K562 (cell line): ENCODE measurements around the gene COMMD8. TPM values are rescaled to one million over a fixed set of nuclear protein-coding genes. Genes with fewer than 3 reads are reported as not detected.

Experiments
- ARHGAP35 ChIP-seq: fragments of 450-650 bp; IDR thresholded peaks from 2 replicates; pipeline ENCODE4 v1.6.1; 2018; ENCODE audit not compliant: partially characterized antibody
- CBFA2T3 ChIP-seq: fragments of 450-650 bp; IDR thresholded peaks from 2 replicates; pipeline ENCODE4 v1.6.1; 2017
- CHD4 ChIP-seq: fragments of 200-600 bp; sonication (generic); IDR thresholded peaks from 3 replicates; pipeline ENCODE4 v1.6.1; 2012; ENCODE audit warnings: low read depth, mild to moderate bottlenecking, mixed read lengths, low read length, inconsistent platforms; ENCODE audit not compliant: insufficient read depth, insufficient replicate concordance, poor library complexity, severe bottlenecking
- CREM ChIP-seq: IDR thresholded peaks from 2 replicates; pipeline ENCODE4 v1.6.1; 2014; ENCODE audit warnings: antibody characterized with exemption, low read depth
- ELF1 ChIP-seq: fragments of 200-800 bp; sonication (Bioruptor generic); IDR thresholded peaks from 2 replicates; pipeline ENCODE4 v1.6.1; 2016; ENCODE audit warnings: missing genetic modification characterization, missing compliant biosample characterization
- FOXK2 ChIP-seq, 2 experiments: fragments of 450-650 bp; IDR thresholded peaks in 1 of 2; conservative IDR thresholded peaks in 1 of 2; 2 replicates each; pipeline ENCODE4 v1.6.1; 2016; ENCODE audit warnings: low read depth in 2 of 2, mild to moderate bottlenecking in 1 of 2
- HDAC2 ChIP-seq: fragments of 450-650 bp; IDR thresholded peaks from 2 replicates; pipeline ENCODE4 v1.6.1; 2016; ENCODE audit warnings: mild to moderate bottlenecking
- HSF4 ChIP-seq: fragments of 250-450 bp; sonication (Bioruptor Pico); IDR thresholded peaks from 2 replicates; pipeline ENCODE4 v2.1.2; 2022; ENCODE audit warnings: mild to moderate bottlenecking, moderate library complexity, borderline replicate concordance
- KLF1 ChIP-seq: fragments of 450-650 bp; IDR thresholded peaks from 2 replicates; pipeline ENCODE4 v1.6.1; 2016; ENCODE audit warnings: missing genetic modification characterization, missing compliant biosample characterization
- NRF1 ChIP-seq, 2 experiments: fragments of 450-650 bp; IDR thresholded peaks in 1 of 2; conservative IDR thresholded peaks in 1 of 2; 2 replicates each; pipeline ENCODE4 v1.6.1; 2014; ENCODE audit warnings: mild to moderate bottlenecking in 2 of 2
- POLR2G ChIP-seq: fragments of 200-400 bp; formaldehyde crosslinking; IDR thresholded peaks from 2 replicates; pipeline ENCODE4 v1.6.1; 2017; ENCODE audit warnings: low read depth, mild to moderate bottlenecking, antibody characterized with exemption, low read length, moderate library complexity
- PTRF ChIP-seq: fragments of 450-650 bp; IDR thresholded peaks from 2 replicates; pipeline ENCODE4 v1.6.1; 2016; ENCODE audit warnings: mild to moderate bottlenecking, missing genetic modification characterization, missing compliant biosample characterization
- RBBP5 ChIP-seq: fragments of 200-600 bp; sonication (generic); IDR thresholded peaks from 2 replicates; pipeline ENCODE4 v1.6.1; 2012; ENCODE audit warnings: borderline replicate concordance, mild to moderate bottlenecking, low read length, control low read depth, inconsistent platforms; ENCODE audit not compliant: insufficient read depth, poor library complexity, severe bottlenecking
- ZBTB34 ChIP-seq: fragments of 250-450 bp; sonication (Bioruptor Pico); IDR thresholded peaks from 2 replicates; pipeline ENCODE4 v1.8.0; 2021; ENCODE audit warnings: mild to moderate bottlenecking, moderate library complexity
- ZFX ChIP-seq: sonication (generic); formaldehyde crosslinking; IDR thresholded peaks from 2 replicates; pipeline ENCODE4 v1.8.0; 2022; ENCODE audit warnings: mild to moderate bottlenecking, missing genetic modification reagents, moderate library complexity
- ZNF830 ChIP-seq: fragments of 250-450 bp; sonication (Bioruptor Pico); IDR thresholded peaks from 2 replicates; pipeline ENCODE4 v1.5.0; 2021; ENCODE audit warnings: mild to moderate bottlenecking
- polyA plus RNA-seq, 8 experiments: library from polyadenylated mRNA; depleted of rRNA in 4 of 8; stranded (reverse) in 5 of 8; unstranded in 3 of 8; fragments of >200 nt; fragmentation: Nextera tagmentation in 2 of 8; fragmentation: Illumina TruSeq in 1 of 8; extraction: Ambion mirVana in 2 of 8; extraction: Trizol in 1 of 8; gene quantifications; 2 replicates each; pipeline versions ENCODE4 v1.2.1 to v1.2.3, GENCODE V29; 2011 to 2014; ENCODE audit warnings: inconsistent platforms in 1 of 8, missing spikeins in 1 of 8
- total RNA-seq, 7 experiments: library from RNA; depleted of rRNA in 6 of 7; stranded (reverse); fragments of >200 nt in 6 of 7; fragmentation: Illumina TruSeq in 2 of 7; extraction: Trizol in 2 of 7; gene quantifications; 2 replicates each; pipeline versions ENCODE4 v1.2.1 to v1.2.3, GENCODE V29; 2011 to 2021; ENCODE audit warnings: low replicate concordance in 1 of 7
- TF ChIP-seq, protein P1 (sequence below): fragments of 250-450 bp; sonication (Bioruptor Pico); IDR thresholded peaks from 2 replicates; pipeline ENCODE4 v1.4.0; 2020
- TF ChIP-seq, protein P2 (sequence below): fragments of 200-800 bp; sonication (Bioruptor generic); IDR thresholded peaks from 2 replicates; pipeline ENCODE4 v1.6.1; 2017; ENCODE audit warnings: missing genetic modification characterization, missing compliant biosample characterization

Gene COMMD8
- total and polyA plus RNA-seq, 9 of the 15 experiments (the other 6 are each of a cell fraction or from before 2014, with no cell fraction given): 7.6 to 41.0 (median 13.1) TPM

- TF ChIP-seq, protein P1, sequence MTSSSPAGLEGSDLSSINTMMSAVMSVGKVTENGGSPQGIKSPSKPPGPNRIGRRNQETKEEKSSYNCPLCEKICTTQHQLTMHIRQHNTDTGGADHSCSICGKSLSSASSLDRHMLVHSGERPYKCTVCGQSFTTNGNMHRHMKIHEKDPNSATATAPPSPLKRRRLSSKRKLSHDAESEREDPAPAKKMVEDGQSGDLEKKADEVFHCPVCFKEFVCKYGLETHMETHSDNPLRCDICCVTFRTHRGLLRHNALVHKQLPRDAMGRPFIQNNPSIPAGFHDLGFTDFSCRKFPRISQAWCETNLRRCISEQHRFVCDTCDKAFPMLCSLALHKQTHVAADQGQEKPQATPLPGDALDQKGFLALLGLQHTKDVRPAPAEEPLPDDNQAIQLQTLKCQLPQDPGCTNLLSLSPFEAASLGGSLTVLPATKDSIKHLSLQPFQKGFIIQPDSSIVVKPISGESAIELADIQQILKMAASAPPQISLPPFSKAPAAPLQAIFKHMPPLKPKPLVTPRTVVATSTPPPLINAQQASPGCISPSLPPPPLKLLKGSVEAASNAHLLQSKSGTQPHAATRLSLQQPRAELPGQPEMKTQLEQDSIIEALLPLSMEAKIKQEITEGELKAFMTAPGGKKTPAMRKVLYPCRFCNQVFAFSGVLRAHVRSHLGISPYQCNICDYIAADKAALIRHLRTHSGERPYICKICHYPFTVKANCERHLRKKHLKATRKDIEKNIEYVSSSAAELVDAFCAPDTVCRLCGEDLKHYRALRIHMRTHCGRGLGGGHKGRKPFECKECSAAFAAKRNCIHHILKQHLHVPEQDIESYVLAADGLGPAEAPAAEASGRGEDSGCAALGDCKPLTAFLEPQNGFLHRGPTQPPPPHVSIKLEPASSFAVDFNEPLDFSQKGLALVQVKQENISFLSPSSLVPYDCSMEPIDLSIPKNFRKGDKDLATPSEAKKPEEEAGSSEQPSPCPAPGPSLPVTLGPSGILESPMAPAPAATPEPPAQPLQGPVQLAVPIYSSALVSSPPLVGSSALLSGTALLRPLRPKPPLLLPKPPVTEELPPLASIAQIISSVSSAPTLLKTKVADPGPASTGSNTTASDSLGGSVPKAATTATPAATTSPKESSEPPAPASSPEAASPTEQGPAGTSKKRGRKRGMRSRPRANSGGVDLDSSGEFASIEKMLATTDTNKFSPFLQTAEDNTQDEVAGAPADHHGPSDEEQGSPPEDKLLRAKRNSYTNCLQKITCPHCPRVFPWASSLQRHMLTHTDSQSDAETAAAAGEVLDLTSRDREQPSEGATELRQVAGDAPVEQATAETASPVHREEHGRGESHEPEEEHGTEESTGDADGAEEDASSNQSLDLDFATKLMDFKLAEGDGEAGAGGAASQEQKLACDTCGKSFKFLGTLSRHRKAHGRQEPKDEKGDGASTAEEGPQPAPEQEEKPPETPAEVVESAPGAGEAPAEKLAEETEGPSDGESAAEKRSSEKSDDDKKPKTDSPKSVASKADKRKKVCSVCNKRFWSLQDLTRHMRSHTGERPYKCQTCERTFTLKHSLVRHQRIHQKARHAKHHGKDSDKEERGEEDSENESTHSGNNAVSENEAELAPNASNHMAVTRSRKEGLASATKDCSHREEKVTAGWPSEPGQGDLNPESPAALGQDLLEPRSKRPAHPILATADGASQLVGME (CRISPR knock-in tag): peak; percentile 91
- TF ChIP-seq ELF1 (tag) (peak; percentile 89), HSF4 (CRISPR knock-in tag) (no peak), FOXK2 (conservative IDR thresholded peaks at IDR 0.05 in 1 of 2, IDR thresholded peaks at IDR 0.05 in 1 of 2; ENCODE audit: low read depth in 2 of 2) (peak in 1 of 2 experiments; percentile 74; a peak in 2 of 4 replicates), ZNF830 (0 out of 2 replicates have a peak, but pooled peaks have one; percentile 15), HDAC2 (no peak; the same call in 1 of the 2 replicates), ZBTB34 (CRISPR knock-in tag) (no peak), ARHGAP35 (no peak), RBBP5 (peak; percentile 88), CHD4 (no peak), POLR2G (peak; percentile 92), CBFA2T3 (0 out of 2 replicates have a peak, but pooled peaks have one; percentile 12), NRF1 (conservative IDR thresholded peaks at IDR 0.05 in 1 of 2, IDR thresholded peaks at IDR 0.05 in 1 of 2) (peak; percentile 98), KLF1 (tag) (peak; percentile 83; the same call in 1 of the 2 replicates), PTRF (tag) (no peak), ZFX (CRISPR knock-in tag) (peak; percentile 57; the same call in 1 of the 2 replicates), CREM (peak; percentile 59; the same call in 1 of the 2 replicates)
- TF ChIP-seq, protein P2, sequence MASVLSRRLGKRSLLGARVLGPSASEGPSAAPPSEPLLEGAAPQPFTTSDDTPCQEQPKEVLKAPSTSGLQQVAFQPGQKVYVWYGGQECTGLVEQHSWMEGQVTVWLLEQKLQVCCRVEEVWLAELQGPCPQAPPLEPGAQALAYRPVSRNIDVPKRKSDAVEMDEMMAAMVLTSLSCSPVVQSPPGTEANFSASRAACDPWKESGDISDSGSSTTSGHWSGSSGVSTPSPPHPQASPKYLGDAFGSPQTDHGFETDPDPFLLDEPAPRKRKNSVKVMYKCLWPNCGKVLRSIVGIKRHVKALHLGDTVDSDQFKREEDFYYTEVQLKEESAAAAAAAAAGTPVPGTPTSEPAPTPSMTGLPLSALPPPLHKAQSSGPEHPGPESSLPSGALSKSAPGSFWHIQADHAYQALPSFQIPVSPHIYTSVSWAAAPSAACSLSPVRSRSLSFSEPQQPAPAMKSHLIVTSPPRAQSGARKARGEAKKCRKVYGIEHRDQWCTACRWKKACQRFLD (CRISPR knock-in tag): peak; percentile 58; the same call in 1 of the 2 replicates
These were observed at the start of gene COMMD8 (continued) for GRCh38 chr4:47463235-47463956.
